Skin of body (tissue), 2 donors: ENCODE results near the gene DENND1B. TPM values are rescaled to one million over a fixed set of nuclear protein-coding genes. Genes with fewer than 3 reads are reported as not detected.
"Not testable (repeated sequence)": the region's sequence is repeated elsewhere in the genome, so short reads cannot be mapped to it uniquely, and the experiment has no call there.

Source experiments
- DNase-seq: peaks from one replicate; lab custom pipeline; 2025; lab: John Stamatoyannopoulos, UW
- total RNA-seq: library from RNA; depleted of rRNA; stranded (reverse); fragments of >200 nt; gene quantifications from one replicate; pipeline ENCODE4 v1.2.3, GENCODE V29; 2014

The DENND1B gene
- total RNA-seq, 1 donor from 2014 or later = 13.3 TPM

GRCh38 chr1:197783510-197783948 lies 8.2 kb upstream of the DENND1B start:
- DNase-seq = peak; percentile 25

GRCh38 chr1:197782722-197783360 lies 7.6 kb upstream of the DENND1B start:
- DNase-seq = peak; percentile 20

- no peak for DNase-seq
Observed at GRCh38 chr1:197781968-197782721, 6.9 kb upstream of the DENND1B start.

- no peak for DNase-seq
Observed at GRCh38 chr1:197779921-197780320, 4.6 kb upstream of the DENND1B start.

- DNase-seq = no peak
Observed at GRCh38 chr1:197778366-197778945, 3.2 kb upstream of the DENND1B start.

- no peak for DNase-seq
Observed at GRCh38 chr1:197776351-197777105, 1.2 kb upstream of the DENND1B start.

GRCh38 chr1:197774466-197775281 lies 606 bp downstream of the DENND1B start:
- DNase-seq = no peak

- DNase-seq = no peak
Observed at GRCh38 chr1:197773856-197774255, 1.4 kb downstream of the DENND1B start.

GRCh38 chr1:197771904-197772556 lies 3.2 kb downstream of the DENND1B start:
- no peak for DNase-seq

- no peak for DNase-seq
Observed at GRCh38 chr1:197771386-197771785, 3.9 kb downstream of the DENND1B start.

GRCh38 chr1:197770243-197770642 lies 5.0 kb downstream of the DENND1B start:
- DNase-seq = no peak

- DNase-seq = no peak
Observed at GRCh38 chr1:197769287-197769686, 6.0 kb downstream of the DENND1B start.

GRCh38 chr1:197768014-197768805 lies 7.1 kb downstream of the DENND1B start:
- no peak for DNase-seq

- no peak for DNase-seq
Observed at GRCh38 chr1:197763769-197764168, 11.5 kb downstream of the DENND1B start.

- DNase-seq = no peak
Observed at GRCh38 chr1:197763307-197763706, 12.0 kb downstream of the DENND1B start.

GRCh38 chr1:197761654-197762053 lies 13.6 kb downstream of the DENND1B start:
- DNase-seq = no peak

GRCh38 chr1:197755553-197755952 lies 19.7 kb downstream of the DENND1B start:
- not testable (repeated sequence) for DNase-seq

GRCh38 chr1:197752652-197753164 lies 22.6 kb downstream of the DENND1B start:
- not testable (repeated sequence) for DNase-seq

GRCh38 chr1:197750366-197750765 lies 24.9 kb downstream of the DENND1B start:
- DNase-seq = no peak
